ENCODE data around the gene OR51S1. TPM values are rescaled to one million over a fixed set of nuclear protein-coding genes. Genes with fewer than 3 reads are reported as not detected.

The OR51S1 gene
- total and polyA plus RNA-seq, 2 donors: not detected

Other genes with a start within 250 kb of the OR51S1 start
- gene TRIM68, start 241.0 kb downstream of the OR51S1 start, total RNA-seq: 6.9 TPM
- 6.5 TPM for gene TRIM68, start 241.0 kb downstream of the OR51S1 start, polyA plus RNA-seq
- gene OR51D1, start 211.7 kb downstream of the OR51S1 start, total RNA-seq: not detected
- gene OR51D1, start 211.7 kb downstream of the OR51S1 start, polyA plus RNA-seq: under 0.01 TPM
- gene OR51E1, start 205.2 kb downstream of the OR51S1 start, total RNA-seq: 0.33 TPM
- gene OR51E1, start 205.2 kb downstream of the OR51S1 start, polyA plus RNA-seq: 0.68 TPM
- gene OR51E2, start 151.4 kb downstream of the OR51S1 start, total RNA-seq: under 0.01 TPM
- gene OR51E2, start 151.4 kb downstream of the OR51S1 start, polyA plus RNA-seq: 0.57 TPM
- gene MMP26, start 144.4 kb downstream of the OR51S1 start, total RNA-seq: 0.52 TPM
- 1.9 TPM for gene MMP26, start 144.4 kb downstream of the OR51S1 start, polyA plus RNA-seq
- gene OR51F1, start 79.3 kb downstream of the OR51S1 start, total RNA-seq: not detected
- not detected for gene OR51F1, start 79.3 kb downstream of the OR51S1 start, polyA plus RNA-seq
- gene OR52R1, start 44.8 kb downstream of the OR51S1 start, total RNA-seq: not detected
- gene OR52R1, start 44.8 kb downstream of the OR51S1 start, polyA plus RNA-seq: not detected
- gene OR51F2, start 27.9 kb downstream of the OR51S1 start, total RNA-seq: not detected
- gene OR51F2, start 27.9 kb downstream of the OR51S1 start, polyA plus RNA-seq: not detected
- gene OR51T1, start 32.7 kb upstream of the OR51S1 start, total RNA-seq: not detected
- not detected for gene OR51T1, start 32.7 kb upstream of the OR51S1 start, polyA plus RNA-seq
- gene OR51A7, start 54.6 kb upstream of the OR51S1 start, total RNA-seq: not detected
- 0.05 TPM for gene OR51A7, start 54.6 kb upstream of the OR51S1 start, polyA plus RNA-seq
- not detected for gene OR51G2, start 70.1 kb upstream of the OR51S1 start, total RNA-seq
- gene OR51G2, start 70.1 kb upstream of the OR51S1 start, polyA plus RNA-seq: 0.02 TPM
- not detected for gene OR51G1, start 75.1 kb upstream of the OR51S1 start, total RNA-seq
- 0.02 TPM for gene OR51G1, start 75.1 kb upstream of the OR51S1 start, polyA plus RNA-seq
- not detected for gene OR51A4, start 98.4 kb upstream of the OR51S1 start, total RNA-seq
- gene OR51A4, start 98.4 kb upstream of the OR51S1 start, polyA plus RNA-seq: 0.02 TPM
- not detected for gene OR51A2, start 106.5 kb upstream of the OR51S1 start, total RNA-seq
- gene OR51A2, start 106.5 kb upstream of the OR51S1 start, polyA plus RNA-seq: not detected
- not detected for gene OR51L1, start 145.6 kb upstream of the OR51S1 start, total RNA-seq
- gene OR51L1, start 145.6 kb upstream of the OR51S1 start, polyA plus RNA-seq: under 0.01 TPM
- gene OR52J3, start 197.3 kb upstream of the OR51S1 start, total RNA-seq: not detected
- gene OR52J3, start 197.3 kb upstream of the OR51S1 start, polyA plus RNA-seq: not detected
- not detected for gene OR52E2, start 210.4 kb upstream of the OR51S1 start, total RNA-seq
- gene OR52E2, start 210.4 kb upstream of the OR51S1 start, polyA plus RNA-seq: not detected
- not detected for gene OR52E1, start 220.4 kb upstream of the OR51S1 start, total RNA-seq
- not detected for gene OR52E1, start 220.4 kb upstream of the OR51S1 start, polyA plus RNA-seq

All from thymus (tissue), 2 donors.